ENCODE measurements around the gene KRTAP10-3. TPM values are rescaled to one million over a fixed set of nuclear protein-coding genes. Genes with fewer than 3 reads are reported as not detected.
"Not testable (repeated sequence)": the region's sequence is repeated elsewhere in the genome, so short reads cannot be mapped to it uniquely, and the experiment has no call there.

The KRTAP10-3 gene
- total RNA-seq, 1 experiment from 2014 or later: not detected

- H3K4me2 ChIP-seq (ENCODE audit: low read depth, low read length, poor library complexity, severe bottlenecking): no peak overlapping the region
- no peaks in the 10 kb centered on the region for H3K9me3 ChIP-seq (ENCODE audit: low read length)
- H3K36me3 ChIP-seq (ENCODE audit: insufficient read depth, low read length): no peaks in the 10 kb centered on the region
- no peak for DNase-seq
- H2AFZ ChIP-seq (ENCODE audit: low read length): no peak overlapping the region
- H3K4me3 ChIP-seq (ENCODE audit: low read length): no peak overlapping the region
- no peaks in the 10 kb centered on the region for H3K9me2 ChIP-seq (replicated peaks; ENCODE audit: insufficient read depth, low read length)
- H4K20me1 ChIP-seq (ENCODE audit: insufficient read depth, low read depth, low read length): no peaks in the 10 kb centered on the region
- no peaks in the 10 kb centered on the region for H3K4me1 ChIP-seq (ENCODE audit: low read length)
- no peak overlapping the region for H3K27ac ChIP-seq (ENCODE audit: low read length)
- H3K27me3 ChIP-seq (ENCODE audit: low read length): no peaks in the 10 kb centered on the region
- H3K79me2 ChIP-seq (ENCODE audit: low read length): no peaks in the 10 kb centered on the region
- H3K9ac ChIP-seq (ENCODE audit: low read length): no peak overlapping the region
Observed at GRCh38 chr21:44583089-44583799, 24.6 kb upstream of the KRTAP10-3 start.

DNA sequence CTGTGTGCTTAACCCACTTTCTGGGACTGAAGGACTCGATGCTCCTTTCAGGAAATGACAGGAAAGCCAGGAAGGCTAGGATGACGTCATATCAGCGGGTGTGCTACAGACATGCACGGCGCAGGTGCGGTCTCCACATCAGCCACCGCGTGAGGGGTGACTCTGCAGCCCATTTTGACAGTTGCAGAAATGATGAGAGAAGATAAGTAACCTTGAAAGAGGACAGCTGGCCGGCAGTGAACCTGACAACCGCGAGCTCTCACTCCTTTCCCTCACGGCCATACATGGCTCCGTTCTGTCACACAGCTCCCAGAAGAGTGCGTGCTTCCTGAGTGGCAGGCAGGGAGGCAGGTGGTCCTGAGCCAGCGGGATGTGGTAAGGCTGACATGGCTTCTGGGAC lies 23.5 kb upstream of the KRTAP10-3 start:
- H3K4me1 ChIP-seq (ENCODE audit: low read length): no peaks in the 10 kb centered on the region
- H2AFZ ChIP-seq (ENCODE audit: low read length): no peak overlapping the region
- no peaks in the 10 kb centered on the region for H3K9me2 ChIP-seq (replicated peaks; ENCODE audit: insufficient read depth, low read length)
- H3K27ac ChIP-seq (ENCODE audit: low read length): no peak overlapping the region
- no peaks in the 10 kb centered on the region for H4K20me1 ChIP-seq (ENCODE audit: insufficient read depth, low read depth, low read length)
- H3K9me3 ChIP-seq (ENCODE audit: low read length): no peaks in the 10 kb centered on the region
- H3K4me3 ChIP-seq (ENCODE audit: low read length): no peak overlapping the region
- H3K9ac ChIP-seq (ENCODE audit: low read length): no peak overlapping the region
- H3K4me2 ChIP-seq (ENCODE audit: low read depth, low read length, poor library complexity, severe bottlenecking): no peak overlapping the region
- no peak for DNase-seq
- H3K79me2 ChIP-seq (ENCODE audit: low read length): no peaks in the 10 kb centered on the region
- no peaks in the 10 kb centered on the region for H3K27me3 ChIP-seq (ENCODE audit: low read length)
- no peaks in the 10 kb centered on the region for H3K36me3 ChIP-seq (ENCODE audit: insufficient read depth, low read length)

GRCh38 chr21:44581158-44581557 lies 22.6 kb upstream of the KRTAP10-3 start:
- Histone ChIP-seq H3K9me2 (replicated peaks; ENCODE audit: insufficient read depth, low read length) (no peaks in the 10 kb centered on the region), H3K4me2 (ENCODE audit: low read depth, low read length, poor library complexity, severe bottlenecking) (no peak overlapping the region), H3K27me3 (ENCODE audit: low read length) (no peaks in the 10 kb centered on the region), H3K9ac (ENCODE audit: low read length) (no peak overlapping the region), H4K20me1 (ENCODE audit: insufficient read depth, low read depth, low read length) (no peaks in the 10 kb centered on the region), H3K4me3 (ENCODE audit: low read length) (no peak overlapping the region), H3K9me3 (ENCODE audit: low read length) (no peaks in the 10 kb centered on the region), H3K4me1 (ENCODE audit: low read length) (no peaks in the 10 kb centered on the region), H2AFZ (ENCODE audit: low read length) (no peak overlapping the region), H3K79me2 (ENCODE audit: low read length) (no peaks in the 10 kb centered on the region), H3K36me3 (ENCODE audit: insufficient read depth, low read length) (no peaks in the 10 kb centered on the region), H3K27ac (ENCODE audit: low read length) (no peak overlapping the region)
- DNase-seq: no peak

DNA sequence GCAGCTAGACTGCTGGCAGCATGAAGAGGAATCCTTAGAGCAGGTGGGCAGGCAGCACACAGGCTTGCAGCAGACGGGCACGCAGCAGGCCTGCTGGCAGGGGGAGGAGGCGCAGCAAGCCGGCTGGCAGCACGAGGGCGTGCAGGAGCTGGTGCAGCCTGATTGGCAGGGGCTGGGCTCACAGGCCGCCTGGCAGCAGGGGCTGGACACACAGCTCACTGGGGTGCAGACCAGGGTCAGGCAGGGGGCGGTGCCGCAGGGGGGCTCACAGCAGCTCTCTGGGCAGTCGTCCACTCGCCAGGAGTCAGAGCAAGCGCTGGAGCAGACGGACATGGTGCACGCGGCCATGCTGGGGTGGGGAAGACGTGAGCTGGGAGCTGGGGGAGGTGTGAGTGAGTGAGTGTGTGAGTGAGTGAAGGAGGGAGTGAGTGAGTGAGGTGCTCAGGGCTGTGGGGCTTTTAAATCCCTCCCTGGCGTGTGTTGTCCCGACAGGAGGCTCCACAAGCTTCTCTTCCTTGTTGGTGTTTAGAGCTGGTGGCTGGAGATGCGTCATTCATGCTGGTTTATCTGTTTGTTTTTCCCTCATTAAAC lies 21.7 kb upstream of the KRTAP10-3 start, which contains the start of gene KRTAP10-5:
Gene KRTAP10-5, minus strand, starts transcription at position 374 of the 591 bp plus-strand sequence. Its CDS starts 26 bp downstream, at position 348.
- not testable (repeated sequence) for H3K36me3 ChIP-seq (ENCODE audit: insufficient read depth, low read length); DNase-seq; H3K9ac ChIP-seq (ENCODE audit: low read length); H4K20me1 ChIP-seq (ENCODE audit: insufficient read depth, low read depth, low read length); H3K9me3 ChIP-seq (ENCODE audit: low read length); H3K4me2 ChIP-seq (ENCODE audit: low read depth, low read length, poor library complexity, severe bottlenecking); H2AFZ ChIP-seq (ENCODE audit: low read length); H3K4me1 ChIP-seq (ENCODE audit: low read length); H3K27me3 ChIP-seq (ENCODE audit: low read length); H3K9me2 ChIP-seq (replicated peaks; ENCODE audit: insufficient read depth, low read length); H3K27ac ChIP-seq (ENCODE audit: low read length); H3K4me3 ChIP-seq (ENCODE audit: low read length); H3K79me2 ChIP-seq (ENCODE audit: low read length)

GRCh38 chr21:44579833-44580144 lies 21.2 kb upstream of the KRTAP10-3 start:
- Histone ChIP-seq H2AFZ (ENCODE audit: low read length) (no peak overlapping the region), H3K4me3 (ENCODE audit: low read length) (no peak overlapping the region), H4K20me1 (ENCODE audit: insufficient read depth, low read depth, low read length) (no peaks in the 10 kb centered on the region), H3K9me3 (ENCODE audit: low read length) (no peaks in the 10 kb centered on the region), H3K27me3 (ENCODE audit: low read length) (no peaks in the 10 kb centered on the region), H3K9me2 (replicated peaks; ENCODE audit: insufficient read depth, low read length) (no peaks in the 10 kb centered on the region), H3K4me1 (ENCODE audit: low read length) (no peaks in the 10 kb centered on the region), H3K27ac (ENCODE audit: low read length) (no peak overlapping the region), H3K79me2 (ENCODE audit: low read length) (no peaks in the 10 kb centered on the region), H3K36me3 (ENCODE audit: insufficient read depth, low read length) (no peaks in the 10 kb centered on the region), H3K4me2 (ENCODE audit: low read depth, low read length, poor library complexity, severe bottlenecking) (no peak overlapping the region), H3K9ac (ENCODE audit: low read length) (no peak overlapping the region)
- no peak for DNase-seq

DNA sequence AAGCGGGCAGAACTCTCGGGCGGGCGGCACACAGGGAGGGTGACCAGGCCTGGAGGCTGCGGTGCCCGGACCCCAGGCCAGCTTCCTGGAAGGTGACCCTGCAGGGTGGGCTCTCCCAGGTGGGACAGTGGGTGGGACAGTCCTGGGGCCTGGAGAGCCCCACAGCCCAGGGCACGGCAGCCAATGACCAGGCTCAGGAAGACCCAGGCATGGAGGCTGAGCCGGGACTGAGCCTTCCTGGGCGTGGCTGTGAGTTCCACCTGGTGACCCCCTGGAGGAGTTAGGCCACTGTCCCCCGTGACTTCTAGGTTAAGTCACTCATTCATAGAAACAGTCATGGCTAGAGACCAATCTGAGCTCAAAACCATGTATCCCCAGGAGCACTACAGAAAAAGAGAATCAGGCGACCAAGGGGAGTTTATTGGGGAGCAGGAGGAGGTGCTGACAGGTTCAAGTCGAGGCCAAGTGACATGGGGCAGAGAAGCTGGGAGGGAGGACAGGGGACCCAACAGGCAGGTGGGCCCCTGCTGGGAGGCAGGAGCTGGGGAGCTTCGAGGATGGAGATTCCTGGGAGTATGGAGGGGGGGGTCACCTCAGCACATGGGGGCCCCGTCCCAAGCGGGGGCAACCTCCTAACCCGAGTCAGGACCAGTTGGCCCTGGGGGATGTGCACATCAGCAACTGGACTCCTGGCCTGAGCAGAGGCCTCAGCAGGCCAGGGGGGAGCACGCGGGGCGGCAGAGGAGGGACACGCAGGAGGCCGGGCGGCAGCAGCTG lies 20.6 kb upstream of the KRTAP10-3 start:
- no peaks in the 10 kb centered on the region for H3K27me3 ChIP-seq (ENCODE audit: low read length)
- H3K79me2 ChIP-seq (ENCODE audit: low read length): no peaks in the 10 kb centered on the region
- DNase-seq: no peak
- H3K36me3 ChIP-seq (ENCODE audit: insufficient read depth, low read length): no peaks in the 10 kb centered on the region
- H3K4me1 ChIP-seq (ENCODE audit: low read length): no peaks in the 10 kb centered on the region
- no peaks in the 10 kb centered on the region for H3K9me2 ChIP-seq (replicated peaks; ENCODE audit: insufficient read depth, low read length)
- H3K9me3 ChIP-seq (ENCODE audit: low read length): no peaks in the 10 kb centered on the region
- no peak overlapping the region for H3K27ac ChIP-seq (ENCODE audit: low read length)
- H3K9ac ChIP-seq (ENCODE audit: low read length): no peak overlapping the region
- no peak overlapping the region for H3K4me3 ChIP-seq (ENCODE audit: low read length)
- H3K4me2 ChIP-seq (ENCODE audit: low read depth, low read length, poor library complexity, severe bottlenecking): no peak overlapping the region
- no peak overlapping the region for H2AFZ ChIP-seq (ENCODE audit: low read length)
- H4K20me1 ChIP-seq (ENCODE audit: insufficient read depth, low read depth, low read length): no peaks in the 10 kb centered on the region

DNA sequence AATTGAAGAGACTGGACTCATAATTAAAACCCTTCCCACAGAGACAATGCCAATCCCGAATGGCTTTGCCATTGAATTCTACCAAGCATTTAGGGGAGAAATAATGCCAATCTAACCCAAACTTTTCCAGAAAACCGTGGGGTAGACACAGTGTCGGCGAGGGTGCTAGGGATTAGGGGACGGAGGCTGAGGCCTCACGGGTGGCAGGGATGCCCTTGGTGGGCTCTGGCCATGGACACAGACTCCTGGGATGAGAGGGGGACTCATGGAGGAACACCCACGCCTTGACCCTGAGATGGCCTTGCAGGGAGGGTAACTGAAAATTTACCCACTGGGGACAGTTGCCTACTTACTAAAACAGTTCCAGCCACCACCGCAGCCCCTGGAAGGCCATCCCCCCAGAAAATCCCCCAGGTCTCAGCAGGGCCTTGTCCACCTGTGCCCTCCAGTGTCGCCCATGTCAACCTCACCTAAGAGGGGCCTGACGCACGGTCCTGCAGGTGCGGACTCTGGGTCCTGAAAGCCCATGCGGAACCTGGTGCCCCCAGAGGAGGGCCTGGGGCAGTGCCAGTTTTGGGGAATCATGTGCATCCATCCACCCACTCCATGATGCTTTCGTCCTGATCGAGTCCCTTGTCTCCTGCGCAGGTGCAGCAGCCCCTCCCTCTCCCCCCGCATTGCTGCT lies 19.9 kb upstream of the KRTAP10-3 start:
- Histone ChIP-seq H3K4me1 (ENCODE audit: low read length) (no peaks in the 10 kb centered on the region), H3K4me2 (ENCODE audit: low read depth, low read length, poor library complexity, severe bottlenecking) (no peak overlapping the region), H3K27ac (ENCODE audit: low read length) (no peak overlapping the region), H3K36me3 (ENCODE audit: insufficient read depth, low read length) (no peaks in the 10 kb centered on the region), H4K20me1 (ENCODE audit: insufficient read depth, low read depth, low read length) (no peaks in the 10 kb centered on the region), H3K27me3 (ENCODE audit: low read length) (no peaks in the 10 kb centered on the region), H3K4me3 (ENCODE audit: low read length) (no peak overlapping the region), H3K79me2 (ENCODE audit: low read length) (no peaks in the 10 kb centered on the region), H3K9ac (ENCODE audit: low read length) (no peak overlapping the region), H2AFZ (ENCODE audit: low read length) (no peak overlapping the region), H3K9me3 (ENCODE audit: low read length) (no peaks in the 10 kb centered on the region), H3K9me2 (replicated peaks; ENCODE audit: insufficient read depth, low read length) (no peaks in the 10 kb centered on the region)
- no peak for DNase-seq

- no peak overlapping the region for H3K27ac ChIP-seq (ENCODE audit: low read length)
- H3K9me2 ChIP-seq (replicated peaks; ENCODE audit: insufficient read depth, low read length): no peaks in the 10 kb centered on the region
- no peaks in the 10 kb centered on the region for H4K20me1 ChIP-seq (ENCODE audit: insufficient read depth, low read depth, low read length)
- H3K36me3 ChIP-seq (ENCODE audit: insufficient read depth, low read length): no peaks in the 10 kb centered on the region
- H3K79me2 ChIP-seq (ENCODE audit: low read length): no peaks in the 10 kb centered on the region
- no peaks in the 10 kb centered on the region for H3K4me1 ChIP-seq (ENCODE audit: low read length)
- H3K9me3 ChIP-seq (ENCODE audit: low read length): no peaks in the 10 kb centered on the region
- no peak overlapping the region for H3K4me3 ChIP-seq (ENCODE audit: low read length)
- no peaks in the 10 kb centered on the region for H3K27me3 ChIP-seq (ENCODE audit: low read length)
- no peak for DNase-seq
- no peak overlapping the region for H3K9ac ChIP-seq (ENCODE audit: low read length)
- no peak overlapping the region for H3K4me2 ChIP-seq (ENCODE audit: low read depth, low read length, poor library complexity, severe bottlenecking)
- H2AFZ ChIP-seq (ENCODE audit: low read length): no peak overlapping the region
Observed at GRCh38 chr21:44576025-44576420, 17.4 kb upstream of the KRTAP10-3 start.
